SU-DHL-6 (cell line): Measurements from ENCODE around the gene SLC8A3.

ENCODE experiments used
- H2AFZ ChIP-seq: fragments of 200-600 bp; sonication (generic); 2 replicates; pipeline ENCODE4 v1.6.1; 2014; ENCODE audit warnings: low read depth, mild to moderate bottlenecking, moderate library complexity, mixed read lengths, antibody characterized with exemption, low read length; ENCODE audit not compliant: severe bottlenecking
- H3F3A ChIP-seq: fragments of 200-600 bp; shearing (Covaris generic); 2 replicates; pipeline ENCODE4 v1.6.0; 2016; ENCODE audit warnings: antibody characterized with exemption, mild to moderate bottlenecking; ENCODE audit not compliant: insufficient read depth
- H3K27ac ChIP-seq: fragments of 200-600 bp; sonication (generic); 2 replicates; pipeline ENCODE4 v1.5.1; 2016; ENCODE audit warnings: low read depth, mild to moderate bottlenecking, low read length, moderate library complexity, mixed read lengths
- H3K27me3 ChIP-seq: fragments of 200-600 bp; sonication (generic), shearing (Covaris generic); 2 replicates; pipeline ENCODE4 v1.6.0; 2014; ENCODE audit warnings: mild to moderate bottlenecking, low read length
- H3K36me3 ChIP-seq: fragments of 200-600 bp; sonication (generic); 2 replicates; pipeline ENCODE4 v1.6.1; 2014; ENCODE audit warnings: mild to moderate bottlenecking, low read length, mixed read lengths
- H3K4me2 ChIP-seq: fragments of 300-600, 200-600 bp; shearing (Covaris generic), sonication (generic); 2 replicates; pipeline ENCODE4 v1.6.0; 2014; ENCODE audit warnings: low read length, low read depth, mild to moderate bottlenecking; ENCODE audit not compliant: poor library complexity, severe bottlenecking
- H3K4me3 ChIP-seq: fragments of 200-600 bp; sonication (generic); 2 replicates; pipeline ENCODE4 v1.5.1; 2014; ENCODE audit warnings: antibody characterized with exemption, low read length, mild to moderate bottlenecking, mixed read lengths; ENCODE audit not compliant: insufficient read depth, poor library complexity, severe bottlenecking
- H3K79me2 ChIP-seq: fragments of 200-600 bp; sonication (generic); 2 replicates; pipeline ENCODE4 v1.6.1; 2014; ENCODE audit warnings: mild to moderate bottlenecking, low read length, moderate library complexity; ENCODE audit not compliant: insufficient read depth
- H3K9ac ChIP-seq: fragments of 200-600 bp; sonication (generic); 2 replicates; pipeline ENCODE4 v1.7.0; 2014; ENCODE audit warnings: mild to moderate bottlenecking, low read length
- H3K9me2 ChIP-seq: fragments of 200-600 bp; sonication (generic); replicated peaks from 2 replicates; pipeline ENCODE4 v1.6.1; 2014; ENCODE audit warnings: low read length; ENCODE audit not compliant: insufficient read depth
- H3K9me3 ChIP-seq: fragments of 200-600 bp; sonication (generic); 2 replicates; pipeline ENCODE4 v1.6.1; 2014; ENCODE audit warnings: low read length, mixed read lengths; ENCODE audit not compliant: insufficient read depth
- H4K20me1 ChIP-seq: fragments of 200-600 bp; sonication (generic); 2 replicates; pipeline ENCODE4 v1.6.1; 2014; ENCODE audit warnings: low read depth, mild to moderate bottlenecking, antibody characterized with exemption, low read length, moderate library complexity, mixed read lengths
- EZH2phosphoT487 ChIP-seq: fragments of 200-600 bp; sonication (generic), shearing (Covaris generic); conservative IDR thresholded peaks from 2 replicates; pipeline ENCODE4 v1.6.1; 2018; ENCODE audit warnings: mild to moderate bottlenecking, antibody characterized with exemption, low read length, moderate library complexity, mixed read lengths
- TF ChIP-seq, protein P1 (sequence below): fragments of 200-600 bp; sonication (generic); IDR thresholded peaks from one replicate; pipeline ENCODE4 v1.5.1; 2017; ENCODE audit warnings: antibody characterized with exemption, mild to moderate bottlenecking, low read length, moderate library complexity; ENCODE audit not compliant: insufficient read depth, poor library complexity, severe bottlenecking

SLC8A3 gene

DNA sequence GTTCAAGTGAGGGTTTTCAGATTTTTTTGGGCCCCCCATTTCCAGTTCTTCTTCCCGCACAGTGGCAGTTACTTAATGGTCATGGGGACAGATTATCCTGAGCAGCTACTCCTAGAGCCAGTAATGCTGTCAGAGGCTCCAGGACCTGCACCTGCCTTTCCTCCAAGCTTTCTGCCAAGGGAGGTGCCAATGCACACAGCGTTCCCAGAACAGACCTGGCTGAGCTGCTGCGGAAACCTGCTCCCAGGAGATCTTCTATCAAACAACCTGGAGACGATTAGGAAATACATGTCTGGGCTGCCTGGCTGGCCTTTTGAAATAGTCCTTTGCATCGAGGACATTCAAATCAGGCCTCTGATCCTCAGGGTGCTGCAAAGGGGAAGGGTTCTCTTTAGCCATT, 120.9 kb downstream of the SLC8A3 start:
- Histone ChIP-seq H3K9me3 (no peaks in the 10 kb centered on the region), H3K9me2 (no peaks in the 10 kb centered on the region), H3K9ac (no peak overlapping the region), H3F3A (no peaks in the 10 kb centered on the region), H3K27me3 (no peaks in the 10 kb centered on the region), H3K4me3 (no peak overlapping the region), H4K20me1 (no peaks in the 10 kb centered on the region), H3K27ac (no peak overlapping the region), H3K4me2 (no peak overlapping the region), H2AFZ (no peak overlapping the region), H3K79me2 (no peaks in the 10 kb centered on the region), H3K36me3 (no peaks in the 10 kb centered on the region)
- no peak for TF ChIP-seq EZH2phosphoT487
- TF ChIP-seq, protein P1, sequence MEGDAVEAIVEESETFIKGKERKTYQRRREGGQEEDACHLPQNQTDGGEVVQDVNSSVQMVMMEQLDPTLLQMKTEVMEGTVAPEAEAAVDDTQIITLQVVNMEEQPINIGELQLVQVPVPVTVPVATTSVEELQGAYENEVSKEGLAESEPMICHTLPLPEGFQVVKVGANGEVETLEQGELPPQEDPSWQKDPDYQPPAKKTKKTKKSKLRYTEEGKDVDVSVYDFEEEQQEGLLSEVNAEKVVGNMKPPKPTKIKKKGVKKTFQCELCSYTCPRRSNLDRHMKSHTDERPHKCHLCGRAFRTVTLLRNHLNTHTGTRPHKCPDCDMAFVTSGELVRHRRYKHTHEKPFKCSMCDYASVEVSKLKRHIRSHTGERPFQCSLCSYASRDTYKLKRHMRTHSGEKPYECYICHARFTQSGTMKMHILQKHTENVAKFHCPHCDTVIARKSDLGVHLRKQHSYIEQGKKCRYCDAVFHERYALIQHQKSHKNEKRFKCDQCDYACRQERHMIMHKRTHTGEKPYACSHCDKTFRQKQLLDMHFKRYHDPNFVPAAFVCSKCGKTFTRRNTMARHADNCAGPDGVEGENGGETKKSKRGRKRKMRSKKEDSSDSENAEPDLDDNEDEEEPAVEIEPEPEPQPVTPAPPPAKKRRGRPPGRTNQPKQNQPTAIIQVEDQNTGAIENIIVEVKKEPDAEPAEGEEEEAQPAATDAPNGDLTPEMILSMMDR: no peak

GRCh38 chr14:70064136-70064865, 124.5 kb downstream of the SLC8A3 start:
- no peak overlapping the region for H2AFZ ChIP-seq
- H3K4me2 ChIP-seq: no peak overlapping the region
- no peaks in the 10 kb centered on the region for H3K79me2 ChIP-seq
- no peaks in the 10 kb centered on the region for H3K27me3 ChIP-seq
- no peaks in the 10 kb centered on the region for H3F3A ChIP-seq
- no peak overlapping the region for H3K4me3 ChIP-seq
- TF ChIP-seq, protein P1: no peak
- no peak for TF ChIP-seq EZH2phosphoT487
- H3K36me3 ChIP-seq: no peaks in the 10 kb centered on the region
- H3K9me3 ChIP-seq: no peaks in the 10 kb centered on the region
- no peak overlapping the region for H3K27ac ChIP-seq
- no peak overlapping the region for H3K9ac ChIP-seq
- no peaks in the 10 kb centered on the region for H4K20me1 ChIP-seq
- H3K9me2 ChIP-seq: no peaks in the 10 kb centered on the region

DNA sequence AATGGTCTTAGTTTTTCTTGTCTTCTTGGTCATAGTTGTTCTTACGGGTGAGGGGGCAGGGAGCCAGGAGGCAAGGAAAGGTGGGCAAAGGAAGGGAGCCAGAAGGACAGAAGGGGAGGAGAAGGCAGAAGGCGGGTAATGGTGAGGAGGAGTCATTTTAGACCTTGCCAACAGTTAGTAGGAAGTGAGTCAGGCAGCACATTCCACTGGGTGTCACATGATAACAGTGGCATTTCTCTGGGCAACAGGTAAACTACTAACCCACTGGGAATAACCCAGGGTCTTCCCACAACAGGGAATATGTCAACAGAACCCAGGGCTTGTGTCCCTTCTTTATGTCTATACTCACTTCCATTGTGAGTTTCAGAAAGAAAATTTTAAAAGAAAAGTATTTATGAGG, 127.6 kb downstream of the SLC8A3 start:
- H2AFZ ChIP-seq: no peak overlapping the region
- no peak overlapping the region for H3K4me2 ChIP-seq
- TF ChIP-seq, protein P1: no peak
- no peak for TF ChIP-seq EZH2phosphoT487
- H3K36me3 ChIP-seq: no peaks in the 10 kb centered on the region
- no peaks in the 10 kb centered on the region for H3K79me2 ChIP-seq
- no peak overlapping the region for H3K9ac ChIP-seq
- H4K20me1 ChIP-seq: no peaks in the 10 kb centered on the region
- no peak overlapping the region for H3K4me3 ChIP-seq
- no peaks in the 10 kb centered on the region for H3K9me3 ChIP-seq
- no peak overlapping the region for H3K27ac ChIP-seq
- no peaks in the 10 kb centered on the region for H3K9me2 ChIP-seq
- H3F3A ChIP-seq: no peaks in the 10 kb centered on the region
- no peaks in the 10 kb centered on the region for H3K27me3 ChIP-seq
